MCF 10A (cell line): Measurements from ENCODE around the gene GTF2IRD1. TPM values are rescaled to one million over a fixed set of nuclear protein-coding genes. Genes with fewer than 3 reads are reported as not detected.
A peak's percentile ranks its signal among the peaks of the same experiment; 100 is the strongest.

Source experiments
- BruUV-seq: library from RNA; stranded (reverse); fragments of 400-500 nt; replicated peaks from 2 replicates; lab custom pipeline; 2021; lab: Mats Ljungman, UMichigan
- CTCF ChIA-PET: fragments of 300-600 bp; sonication (Branson Sonifier 250); formaldehyde crosslinking; extraction: SDS; loops from one replicate; lab custom pipeline; 2021; ENCODE audit warnings: antibody characterized with exemption, inconsistent platforms; lab: Yijun Ruan, JAX
- POLR2A ChIA-PET: fragments of 300-600, 350-650 bp; sonication (Branson Sonifier 250); formaldehyde crosslinking; extraction: SDS; loops from one replicate; lab custom pipeline; 2020; ENCODE audit warnings: antibody characterized with exemption, inconsistent platforms; lab: Yijun Ruan, JAX
- DNase-seq: peaks from one replicate; pipeline ENCODE4 v3.0.0-alpha.2; 2018; ENCODE audit not compliant: unreplicated experiment
- H3K27ac Mint-ChIP-seq: one replicate; pipeline ENCODE4 v1.8.0; 2022; ENCODE audit warnings: mild to moderate bottlenecking, low read depth, mixed read lengths; ENCODE audit not compliant: unreplicated experiment
- H3K27me3 Mint-ChIP-seq: one replicate; pipeline ENCODE4 v1.8.0; 2022; ENCODE audit warnings: mixed read lengths; ENCODE audit not compliant: insufficient read depth, unreplicated experiment
- H3K36me3 Mint-ChIP-seq: one replicate; pipeline ENCODE4 v1.8.0; 2022; ENCODE audit warnings: mild to moderate bottlenecking, moderate library complexity, mixed read lengths; ENCODE audit not compliant: insufficient read depth, unreplicated experiment
- H3K4me1 Mint-ChIP-seq: one replicate; pipeline ENCODE4 v1.8.0; 2022; ENCODE audit warnings: mixed read lengths; ENCODE audit not compliant: insufficient read depth, unreplicated experiment
- H3K4me3 Mint-ChIP-seq: one replicate; pipeline ENCODE4 v1.8.0; 2022; ENCODE audit warnings: mild to moderate bottlenecking, moderate library complexity, mixed read lengths; ENCODE audit not compliant: unreplicated experiment
- H3K9me3 Mint-ChIP-seq: one replicate; pipeline ENCODE4 v1.8.0; 2022; ENCODE audit warnings: mixed read lengths; ENCODE audit not compliant: unreplicated experiment
- CTCF ChIP-seq: fragments of 200-600 bp; IDR thresholded peaks from one replicate; pipeline ENCODE4 v1.8.0; 2022; ENCODE audit warnings: antibody characterized with exemption, mild to moderate bottlenecking; ENCODE audit not compliant: unreplicated experiment
- intact Hi-C: fragments of 100-400 bp; cut with micrococcal nuclease; formaldehyde crosslinking; loops from 2 replicates; pipeline ENCODE4 v1.14.1; 2022
- total RNA-seq: library from RNA; stranded (reverse); gene quantifications from 2 replicates; pipeline ENCODE4 v1.2.3, GENCODE V29; 2022

Gene GTF2IRD1
- total RNA-seq, 1 experiment from 2014 or later = 77.6 TPM

- peak overlapping the region; percentile 98 for H3K27ac Mint-ChIP-seq
- TF ChIP-seq CTCF = no peak
- no peaks in the 10 kb centered on the region for H3K27me3 Mint-ChIP-seq
- H3K9me3 Mint-ChIP-seq = no peaks in the 10 kb centered on the region
- ChIA-PET POLR2A (interaction anchor here (0.6 to 7.9 kb wide), 20 partner anchors 8 to 1923 kb away, joined by 3 to 101 read pairs (median 4); partner anchors contain the start of genes GTF2I and GTF2IRD1), CTCF (interaction anchor here (0.6 to 1.2 kb wide), 5 partner anchors 9 to 132 kb away, joined by 3 read pairs; no protein-coding TSS in a partner anchor)
- BruUV-seq = TSS peak; percentile 17
- no peak for DNase-seq
- peaks cover 6% of the 10 kb centered on the region for H3K36me3 Mint-ChIP-seq
- H3K4me3 Mint-ChIP-seq = peak overlapping the region; percentile 72
- intact Hi-C loops = loop anchor here (5.0 kb wide), 1 partner anchor 179 kb away; the partner anchor contains the start of gene GTF2I
- peaks cover 66% of the 10 kb centered on the region for H3K4me1 Mint-ChIP-seq
These were observed 25.0 kb downstream of the GTF2IRD1 start for GRCh38 chr7:74478671-74479065.

- TF ChIP-seq CTCF = no peak
- ChIA-PET POLR2A (interaction anchor here (0.6 to 7.9 kb wide), 16 partner anchors 8 to 1823 kb away, joined by 3 to 101 read pairs (median 3); partner anchors contain the start of genes GTF2IRD1 and HSPB1), CTCF (interaction anchor here (0.6 to 1.2 kb wide), 5 partner anchors 8 to 688 kb away, joined by 3 read pairs; no protein-coding TSS in a partner anchor)
- peak overlapping the region; percentile 98 for H3K27ac Mint-ChIP-seq
- H3K9me3 Mint-ChIP-seq = no peaks in the 10 kb centered on the region
- peaks cover 64% of the 10 kb centered on the region for H3K4me1 Mint-ChIP-seq
- BruUV-seq = no TSS peak
- intact Hi-C loops = loop anchor here (5.0 kb wide), 1 partner anchor 178 kb away; the partner anchor contains the start of gene GTF2I
- H3K27me3 Mint-ChIP-seq = no peaks in the 10 kb centered on the region
- H3K4me3 Mint-ChIP-seq = peak overlapping the region; percentile 72
- DNase-seq = peak; percentile 85
- H3K36me3 Mint-ChIP-seq = peaks cover 6% of the 10 kb centered on the region
These were observed 25.5 kb downstream of the GTF2IRD1 start for GRCh38 chr7:74479066-74479781.

DNA sequence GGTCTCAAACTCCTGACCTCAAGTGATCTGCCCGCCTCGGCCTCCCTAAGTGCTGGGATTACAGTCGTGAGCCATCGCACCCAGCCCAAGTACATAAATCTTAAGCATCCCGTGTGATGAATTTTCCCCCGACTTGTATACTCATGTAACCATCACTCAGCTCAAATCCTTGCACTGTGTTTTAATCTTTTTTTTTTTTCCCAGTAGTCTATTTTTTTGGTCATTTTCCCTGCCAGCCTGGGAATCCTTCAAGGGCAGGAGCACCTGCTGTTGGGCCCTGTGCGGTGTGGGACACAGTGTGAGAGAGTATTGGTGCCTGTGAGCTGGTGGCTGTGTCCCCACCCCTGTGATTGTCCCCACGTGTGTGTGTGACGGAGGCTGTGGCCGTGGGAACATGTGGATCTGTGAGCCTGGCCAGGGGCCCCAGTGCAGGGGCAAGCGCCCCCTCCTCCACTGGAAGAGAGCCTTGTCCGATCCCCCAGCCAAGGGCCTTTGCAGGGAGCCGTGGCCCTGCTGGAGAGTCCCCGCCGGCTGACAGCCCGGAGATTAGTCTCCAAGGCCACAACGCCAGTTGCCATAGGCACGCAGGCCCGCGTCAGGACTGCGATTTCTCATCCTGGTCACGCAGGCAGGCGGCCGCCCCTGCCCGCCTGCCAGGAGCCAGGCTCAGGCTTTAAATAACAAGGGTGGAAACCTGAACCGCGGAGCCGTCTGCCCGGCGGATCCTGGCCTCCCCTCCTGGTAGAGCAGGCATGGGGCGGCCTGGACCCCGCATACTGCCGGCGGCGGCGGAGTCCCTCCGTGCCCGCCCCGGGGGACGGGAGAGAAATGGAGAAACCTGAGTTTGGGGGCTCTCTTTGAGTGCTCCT is 26.5 kb downstream of the GTF2IRD1 start:
- ChIA-PET CTCF (interaction anchor here (0.6 to 0.9 kb wide), 3 partner anchors 95 to 688 kb away, joined by 3 to 4 read pairs (median 3); no protein-coding TSS in a partner anchor), POLR2A (interaction anchor here (0.7 to 7.9 kb wide), 11 partner anchors 21 to 179 kb away, joined by 3 to 101 read pairs (median 4); partner anchors contain the start of gene GTF2IRD1)
- BruUV-seq = no TSS peak
- Mint-ChIP-seq H3K27me3 (no peaks in the 10 kb centered on the region), H3K4me3 (peak overlapping the region; percentile 72), H3K4me1 (peaks cover 56% of the 10 kb centered on the region), H3K36me3 (peaks cover 6% of the 10 kb centered on the region), H3K27ac (peak overlapping the region; percentile 98), H3K9me3 (no peaks in the 10 kb centered on the region)
- TF ChIP-seq CTCF = no peak
- peak; percentile 81 for DNase-seq
- intact Hi-C loops = loop anchor here (1.0 to 5.0 kb wide), 3 partner anchors 28 to 177 kb away; partner anchors contain the start of gene GTF2I
